ENCODE data around the gene GPR108. TPM values are rescaled to one million over a fixed set of nuclear protein-coding genes. Genes with fewer than 3 reads are reported as not detected.
"Not testable (repeated sequence)": the region's sequence is repeated elsewhere in the genome, so short reads cannot be mapped to it uniquely, and the experiment has no call there.

GPR108 gene
- total RNA-seq, 1 donor, result 34.1 TPM

DNA sequence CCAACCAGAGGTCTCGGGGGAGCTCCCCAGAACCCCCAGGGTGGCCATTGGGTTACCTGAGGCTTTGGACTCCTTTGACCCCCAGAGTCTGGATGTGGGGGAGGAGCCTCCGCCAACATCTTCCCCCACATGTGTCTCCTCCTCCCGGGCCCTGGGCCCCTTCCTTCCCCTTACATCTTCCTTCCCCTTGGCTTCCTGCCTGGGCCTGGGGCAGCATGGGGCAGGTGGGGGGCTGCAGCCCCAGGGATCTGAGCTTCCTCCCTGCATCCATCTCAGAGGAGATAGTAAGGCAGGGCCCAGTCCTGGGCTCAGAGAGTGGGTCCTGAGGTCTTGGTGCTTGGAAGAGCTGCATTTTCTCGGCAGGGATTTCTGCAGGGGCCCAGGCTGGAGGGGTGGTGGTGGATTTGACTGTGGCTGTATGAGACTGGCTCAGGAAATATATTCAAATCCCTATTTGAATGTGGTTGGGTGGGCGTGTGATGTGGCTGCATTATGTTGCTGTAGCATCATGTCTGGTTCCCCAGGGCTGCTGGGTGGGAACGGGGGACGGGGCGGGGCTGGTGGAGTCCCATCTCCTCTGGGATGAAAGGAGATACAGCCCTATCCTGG, 36.0 kb upstream of the GPR108 start:
- DNase-seq (ENCODE audit: low read depth), result no peak
- H3K4me3 ChIP-seq (ENCODE audit: low read depth, low read length), result no peak overlapping the region
- TF ChIP-seq, protein P1, sequence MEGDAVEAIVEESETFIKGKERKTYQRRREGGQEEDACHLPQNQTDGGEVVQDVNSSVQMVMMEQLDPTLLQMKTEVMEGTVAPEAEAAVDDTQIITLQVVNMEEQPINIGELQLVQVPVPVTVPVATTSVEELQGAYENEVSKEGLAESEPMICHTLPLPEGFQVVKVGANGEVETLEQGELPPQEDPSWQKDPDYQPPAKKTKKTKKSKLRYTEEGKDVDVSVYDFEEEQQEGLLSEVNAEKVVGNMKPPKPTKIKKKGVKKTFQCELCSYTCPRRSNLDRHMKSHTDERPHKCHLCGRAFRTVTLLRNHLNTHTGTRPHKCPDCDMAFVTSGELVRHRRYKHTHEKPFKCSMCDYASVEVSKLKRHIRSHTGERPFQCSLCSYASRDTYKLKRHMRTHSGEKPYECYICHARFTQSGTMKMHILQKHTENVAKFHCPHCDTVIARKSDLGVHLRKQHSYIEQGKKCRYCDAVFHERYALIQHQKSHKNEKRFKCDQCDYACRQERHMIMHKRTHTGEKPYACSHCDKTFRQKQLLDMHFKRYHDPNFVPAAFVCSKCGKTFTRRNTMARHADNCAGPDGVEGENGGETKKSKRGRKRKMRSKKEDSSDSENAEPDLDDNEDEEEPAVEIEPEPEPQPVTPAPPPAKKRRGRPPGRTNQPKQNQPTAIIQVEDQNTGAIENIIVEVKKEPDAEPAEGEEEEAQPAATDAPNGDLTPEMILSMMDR (IDR thresholded peaks at IDR 0.05; ENCODE audit: insufficient read depth, low read depth, low read length), result no peak

DNA sequence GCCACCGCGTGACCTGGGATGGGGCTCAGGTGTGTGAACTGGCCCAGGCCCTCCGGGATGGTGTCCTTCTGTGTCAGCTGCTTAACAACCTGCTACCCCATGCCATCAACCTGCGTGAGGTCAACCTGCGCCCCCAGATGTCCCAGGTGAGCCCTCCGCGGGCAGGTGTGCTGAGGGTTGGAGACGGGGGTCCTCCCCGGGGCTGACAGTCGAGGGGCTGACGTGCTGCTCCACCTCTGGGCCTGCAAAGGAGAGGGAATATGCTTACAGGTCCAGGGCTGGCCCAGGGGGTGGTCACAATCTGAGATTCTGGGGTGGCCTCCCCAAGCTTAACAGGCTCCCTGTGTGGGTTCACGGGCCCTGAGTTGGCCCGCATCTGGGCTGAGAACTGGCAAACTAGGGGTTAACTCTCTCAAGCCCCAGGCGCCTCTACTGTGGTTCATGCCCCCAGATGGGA, 35.5 kb upstream of the GPR108 start:
- no peak for DNase-seq (ENCODE audit: low read depth)
- TF ChIP-seq, protein P1 (IDR thresholded peaks at IDR 0.05; ENCODE audit: insufficient read depth, low read depth, low read length), result no peak
- no peak overlapping the region for H3K4me3 ChIP-seq (ENCODE audit: low read depth, low read length)

DNA sequence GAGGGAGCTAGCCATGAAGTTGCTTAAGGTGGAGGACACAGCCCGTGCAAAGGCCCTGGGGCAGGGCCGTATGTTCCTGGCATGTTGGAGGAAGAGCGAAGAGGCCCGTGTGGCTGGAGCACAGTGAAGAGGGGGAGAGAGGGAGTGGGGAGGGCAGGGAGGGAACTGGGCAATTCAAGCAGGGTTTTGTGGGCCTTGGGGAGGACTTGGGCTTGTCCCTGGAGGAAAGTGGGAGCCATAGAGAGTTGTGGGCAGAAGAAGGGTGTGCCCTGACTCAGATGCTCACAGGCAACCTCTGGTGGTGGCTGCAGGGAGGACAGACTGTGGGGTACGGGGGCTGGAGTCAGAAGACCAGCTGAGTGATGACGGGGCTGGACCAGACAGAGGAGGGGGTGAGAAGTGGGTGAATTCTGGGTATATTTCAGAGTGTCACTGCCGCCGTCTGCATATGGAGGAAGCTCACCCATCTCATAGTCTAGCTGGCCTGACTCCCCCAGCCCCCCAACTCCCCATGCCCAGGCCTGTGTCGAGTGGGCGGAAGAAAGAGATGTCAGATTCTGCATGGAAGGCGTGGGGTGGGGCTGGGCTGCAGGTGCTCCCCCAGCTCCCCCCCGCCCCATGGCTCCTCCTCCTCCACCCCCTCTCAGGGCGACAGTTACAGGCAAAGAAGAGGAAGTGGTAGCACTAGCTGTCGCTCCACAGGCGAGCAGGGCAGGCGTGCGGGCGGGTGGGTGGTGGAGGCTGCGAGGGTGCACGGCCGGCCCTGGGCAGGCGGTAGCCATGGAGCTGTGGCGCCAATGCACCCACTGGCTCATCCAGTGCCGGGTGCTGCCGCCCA, 34.9 kb upstream of the GPR108 start, which contains the start of gene VAV1:
Gene VAV1 (plus strand): TSS at position 681 of the 838 bp plus-strand sequence. CDS start 100 bp downstream, at position 781.
- no peak within 1 kb of the TSS for H3K4me3 ChIP-seq (ENCODE audit: low read depth, low read length)
- TF ChIP-seq, protein P1 (IDR thresholded peaks at IDR 0.05; ENCODE audit: insufficient read depth, low read depth, low read length), result no peak
- DNase-seq (ENCODE audit: low read depth), result no peak

DNA sequence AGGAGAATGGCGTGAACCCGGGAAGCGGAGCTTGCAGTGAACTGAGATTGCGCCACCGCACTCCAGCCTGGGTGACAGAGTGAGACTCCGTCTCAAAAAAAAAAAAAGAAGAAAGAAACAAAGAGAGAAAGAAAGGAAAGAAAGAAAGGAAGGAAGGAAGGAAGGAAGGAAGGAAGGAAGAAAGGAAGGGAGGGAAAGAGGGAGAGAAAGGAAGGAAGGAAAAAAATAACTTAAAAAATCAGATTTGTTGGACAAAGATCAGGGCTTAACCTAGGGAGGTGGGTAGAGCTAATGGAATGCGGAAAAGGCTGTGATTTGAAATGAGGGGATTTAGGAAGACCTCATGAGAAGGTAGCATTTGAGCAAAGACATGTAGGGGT, 34.3 kb upstream of the GPR108 start:
- DNase-seq (ENCODE audit: low read depth); H3K4me3 ChIP-seq (ENCODE audit: low read depth, low read length): not testable (repeated sequence)

DNA sequence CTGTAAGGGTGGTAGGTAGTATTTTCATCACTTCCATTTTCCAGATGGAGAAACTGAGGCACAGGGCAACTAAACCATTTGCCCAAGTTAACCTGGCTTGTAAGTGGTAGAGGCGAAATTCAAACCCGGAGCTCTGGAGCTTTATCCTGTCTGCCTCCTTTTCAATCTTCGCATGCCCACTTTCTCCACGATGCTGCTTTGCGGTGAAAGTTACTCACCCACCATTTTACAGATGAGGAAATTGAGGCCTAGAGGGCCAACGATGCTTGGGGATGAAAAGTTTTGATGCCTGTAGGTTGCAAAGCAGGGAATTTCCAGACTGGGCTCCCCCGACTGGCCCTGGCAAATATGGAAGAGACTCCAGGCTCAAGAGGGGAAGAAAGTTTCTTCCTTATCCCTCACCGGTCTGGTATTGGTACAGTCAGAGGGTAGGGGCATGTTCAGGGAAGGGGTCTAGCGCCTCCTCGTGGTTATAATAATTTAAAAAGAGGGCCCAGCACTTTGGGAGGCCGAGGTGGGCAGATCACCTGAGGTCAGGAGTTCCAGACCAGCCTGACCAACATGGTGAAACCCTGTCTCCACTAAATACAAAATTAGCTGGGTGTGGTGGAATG, 31.7 kb upstream of the GPR108 start:
- TF ChIP-seq, protein P1 (IDR thresholded peaks at IDR 0.05; ENCODE audit: insufficient read depth, low read depth, low read length), result peak; percentile 51
- H3K4me3 ChIP-seq (ENCODE audit: low read depth, low read length), result no peak overlapping the region
- DNase-seq (ENCODE audit: low read depth), result peak; percentile 42

DNA sequence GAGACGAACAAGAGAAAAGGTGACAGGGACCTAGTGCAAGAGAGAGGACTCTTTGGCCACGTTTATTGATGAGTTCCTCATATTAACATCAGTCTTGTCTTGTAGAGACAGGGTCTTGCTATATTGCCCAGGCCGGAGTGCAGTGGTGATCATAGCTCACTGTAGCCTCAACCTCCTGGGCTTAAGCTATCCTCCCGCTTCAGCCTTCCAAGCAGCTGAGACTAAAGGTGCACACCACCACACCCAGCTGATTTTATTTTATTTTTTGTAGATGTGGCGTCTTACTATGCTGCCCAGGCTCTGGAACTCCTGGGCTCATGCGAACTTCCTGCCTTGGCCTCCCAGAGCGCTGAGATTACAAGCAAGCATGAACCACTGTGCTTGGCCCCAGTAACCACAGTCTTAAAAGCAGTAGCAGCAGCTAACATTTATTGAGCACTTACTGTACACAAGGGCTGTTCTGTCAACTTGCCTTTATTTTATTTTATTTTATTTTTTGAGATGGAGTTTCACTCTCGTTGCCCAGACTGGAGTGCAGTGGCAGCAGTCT, 30.9 kb upstream of the GPR108 start:
- no peak for DNase-seq (ENCODE audit: low read depth)
- TF ChIP-seq, protein P1 (IDR thresholded peaks at IDR 0.05; ENCODE audit: insufficient read depth, low read depth, low read length), result no peak
- no peak overlapping the region for H3K4me3 ChIP-seq (ENCODE audit: low read depth, low read length)

All from fibroblast of villous mesenchyme (primary cell).